ENCODE results near the gene KNL1.

The KNL1 gene

GRCh38 chr15:40623361-40623760, 29.3 kb downstream of the KNL1 start:
- TF ChIP-seq EZH2phosphoT487 (IDR thresholded peaks at IDR 0.05; ENCODE audit: low read length) (no peak), EZH2 (optimal IDR thresholded peaks at IDR 0.05; ENCODE audit: low read depth, low read length) (no peak), CTCF (IDR thresholded peaks at IDR 0.05; ENCODE audit: low read length) (no peak)
- no peaks in the 10 kb centered on the region for H3K4me1 ChIP-seq (ENCODE audit: low read length)
- H3K27ac ChIP-seq (ENCODE audit: low read length), result no peak overlapping the region
- H3K9me3 ChIP-seq (replicated peaks; ENCODE audit: insufficient read depth, low read length), result no peaks in the 10 kb centered on the region
- no peak overlapping the region for H3K9ac ChIP-seq (ENCODE audit: low read length)
- DNase-seq, result no peak
- H3K9me2 ChIP-seq (replicated peaks; ENCODE audit: insufficient read depth, low read length), result no peaks in the 10 kb centered on the region
- no peaks in the 10 kb centered on the region for H3K79me2 ChIP-seq (ENCODE audit: low read length)
- H4K20me1 ChIP-seq (ENCODE audit: insufficient read depth, low read length), result no peaks in the 10 kb centered on the region
- no peaks in the 10 kb centered on the region; the same call in 1 of the 2 replicates for H3K36me3 ChIP-seq (replicated peaks; ENCODE audit: insufficient read depth, low read length)
- no peak overlapping the region for H2AFZ ChIP-seq (ENCODE audit: low read length)
- H3K4me2 ChIP-seq (ENCODE audit: low read depth, low read length), result no peak overlapping the region
- H3K4me3 ChIP-seq (ENCODE audit: low read length), result no peak overlapping the region
- no peaks in the 10 kb centered on the region; the same call in 1 of the 2 replicates for H3F3A ChIP-seq (ENCODE audit: insufficient read depth, low read length)
- no peaks in the 10 kb centered on the region for H3K27me3 ChIP-seq (replicated peaks; ENCODE audit: insufficient read depth, low read length)

DNA sequence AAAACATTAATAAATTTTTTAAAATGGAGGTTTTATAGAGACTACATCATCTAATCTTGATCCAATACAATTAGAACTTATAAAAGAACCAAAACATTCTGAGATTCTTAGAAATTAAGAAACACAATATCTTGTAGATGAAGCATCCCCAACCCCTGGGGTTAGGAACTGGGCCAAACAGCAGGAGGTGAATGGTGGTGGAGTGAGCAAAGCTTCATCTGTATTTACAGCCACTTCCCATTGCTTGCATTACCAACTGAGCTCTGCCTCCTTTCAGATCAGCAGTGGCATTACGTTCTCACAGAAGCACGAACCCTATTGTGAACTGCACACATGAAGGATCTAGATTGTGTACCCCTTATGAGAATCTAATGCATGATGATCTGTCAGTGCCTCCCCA, 36.3 kb downstream of the KNL1 start:
- TF ChIP-seq EZH2phosphoT487 (IDR thresholded peaks at IDR 0.05; ENCODE audit: low read length) (no peak), CTCF (IDR thresholded peaks at IDR 0.05; ENCODE audit: low read length) (no peak), EZH2 (optimal IDR thresholded peaks at IDR 0.05; ENCODE audit: low read depth, low read length) (no peak)
- H3K4me2 ChIP-seq (ENCODE audit: low read depth, low read length), result no peak overlapping the region

GRCh38 chr15:40633178-40633577, 39.1 kb downstream of the KNL1 start:
- H2AFZ ChIP-seq (ENCODE audit: low read length), result no peak overlapping the region

More for the DNA sequence above, 36.3 kb downstream of the KNL1 start:
- no peak overlapping the region for H2AFZ ChIP-seq (ENCODE audit: low read length)
- H3K79me2 ChIP-seq (ENCODE audit: low read length), result no peaks in the 10 kb centered on the region
- H3K27me3 ChIP-seq (replicated peaks; ENCODE audit: insufficient read depth, low read length), result no peaks in the 10 kb centered on the region
- H3F3A ChIP-seq (ENCODE audit: insufficient read depth, low read length), result no peaks in the 10 kb centered on the region; the same call in 1 of the 2 replicates
- H3K4me1 ChIP-seq (ENCODE audit: low read length), result no peaks in the 10 kb centered on the region
- H3K9ac ChIP-seq (ENCODE audit: low read length), result no peak overlapping the region
- no peaks in the 10 kb centered on the region for H3K9me2 ChIP-seq (replicated peaks; ENCODE audit: insufficient read depth, low read length)
- no peaks in the 10 kb centered on the region; the same call in 1 of the 2 replicates for H3K36me3 ChIP-seq (replicated peaks; ENCODE audit: insufficient read depth, low read length)
- no peak overlapping the region for H3K27ac ChIP-seq (ENCODE audit: low read length)
- no peak overlapping the region for H3K4me3 ChIP-seq (ENCODE audit: low read length)
- H3K9me3 ChIP-seq (replicated peaks; ENCODE audit: insufficient read depth, low read length), result no peaks in the 10 kb centered on the region
- DNase-seq, result no peak
- no peaks in the 10 kb centered on the region for H4K20me1 ChIP-seq (ENCODE audit: insufficient read depth, low read length)

More at GRCh38 chr15:40633178-40633577, 39.1 kb downstream of the KNL1 start:
- DNase-seq, result no peak
- TF ChIP-seq CTCF (IDR thresholded peaks at IDR 0.05; ENCODE audit: low read length), result no peak
- TF ChIP-seq EZH2phosphoT487 (IDR thresholded peaks at IDR 0.05; ENCODE audit: low read length), result no peak
- Histone ChIP-seq H3K4me2 (ENCODE audit: low read depth, low read length) (no peak overlapping the region), H3K79me2 (ENCODE audit: low read length) (no peaks in the 10 kb centered on the region), H3K9ac (ENCODE audit: low read length) (no peak overlapping the region), H3K36me3 (replicated peaks; ENCODE audit: insufficient read depth, low read length) (no peaks in the 10 kb centered on the region; the same call in 1 of the 2 replicates), H3K9me2 (replicated peaks; ENCODE audit: insufficient read depth, low read length) (no peaks in the 10 kb centered on the region), H3K4me1 (ENCODE audit: low read length) (no peaks in the 10 kb centered on the region), H3F3A (ENCODE audit: insufficient read depth, low read length) (no peaks in the 10 kb centered on the region; the same call in 1 of the 2 replicates), H3K9me3 (replicated peaks; ENCODE audit: insufficient read depth, low read length) (no peaks in the 10 kb centered on the region), H3K27me3 (replicated peaks; ENCODE audit: insufficient read depth, low read length) (no peaks in the 10 kb centered on the region), H3K4me3 (ENCODE audit: low read length) (no peak overlapping the region), H3K27ac (ENCODE audit: low read length) (no peak overlapping the region), H4K20me1 (ENCODE audit: insufficient read depth, low read length) (no peaks in the 10 kb centered on the region)

Data from MM.1S (cell line).